Measurements from ENCODE around the gene PDE4D. TPM values are rescaled to one million over a fixed set of nuclear protein-coding genes. Genes with fewer than 3 reads are reported as not detected.

PDE4D gene
- total RNA-seq, 6 experiments from 2014 or later: 1.6 to 10.3 (median 5.6) TPM

GRCh38 chr5:59833448-59833847, 60.1 kb downstream of the PDE4D start:
- no peak overlapping the region for H3K4me3 ChIP-seq
- no peaks in the 10 kb centered on the region for H3K36me3 ChIP-seq
- no peak overlapping the region for H3K27ac ChIP-seq
- no peaks in the 10 kb centered on the region for H3K27me3 ChIP-seq
- 48% methylated on average over 3 of the region's 4 CpGs for WGBS (ENCODE audit: insufficient coverage, low coverage, low lambda C conversion rate, missing lambda C conversion rate)
- intact Hi-C loops (cut with DNase I): no loop called here
- no peak for DNase-seq
- peaks cover 0 to 6% (median 0%) of the 10 kb centered on the region in 4 donors for H3K4me1 ChIP-seq
- H3K9me3 ChIP-seq: no peaks in the 10 kb centered on the region
- ATAC-seq: no peak
- TF ChIP-seq POLR2A (IDR thresholded peaks at IDR 0.05) (no peak), CTCF (IDR thresholded peaks at IDR 0.05) (no peak)

- H3K36me3 ChIP-seq: no peaks in the 10 kb centered on the region
- no peak for TF ChIP-seq POLR2A (IDR thresholded peaks at IDR 0.05)
- no peak for TF ChIP-seq CTCF (IDR thresholded peaks at IDR 0.05)
- H3K9me3 ChIP-seq: no peaks in the 10 kb centered on the region
- intact Hi-C loops (cut with DNase I): no loop called here
- no peak overlapping the region for H3K4me3 ChIP-seq
- ATAC-seq: peak; percentile 42 to 61 (median 47)
- H3K27me3 ChIP-seq: no peaks in the 10 kb centered on the region
- WGBS (ENCODE audit: insufficient coverage, low coverage, low lambda C conversion rate, missing lambda C conversion rate): 31% methylated on average over 7 of the region's 7 CpGs
- H3K4me1 ChIP-seq: peaks cover 0 to 6% (median 0%) of the 10 kb centered on the region in 4 donors
- H3K27ac ChIP-seq: no peak overlapping the region
- no peak for DNase-seq
Measured at GRCh38 chr5:59832577-59833301, 60.8 kb downstream of the PDE4D start.

GRCh38 chr5:59831326-59832010, 62.1 kb downstream of the PDE4D start:
- Histone ChIP-seq H3K4me3 (no peak overlapping the region), H3K9me3 (no peaks in the 10 kb centered on the region), H3K36me3 (no peaks in the 10 kb centered on the region), H3K4me1 (peaks cover 0 to 6% (median 0%) of the 10 kb centered on the region in 4 donors), H3K27ac (no peak overlapping the region), H3K27me3 (no peaks in the 10 kb centered on the region)
- WGBS (ENCODE audit: insufficient coverage, low coverage, low lambda C conversion rate, missing lambda C conversion rate): 71% methylated on average over 4 of the region's 4 CpGs
- ATAC-seq: no peak
- no peak for DNase-seq
- intact Hi-C loops (cut with DNase I): no loop called here
- TF ChIP-seq CTCF (IDR thresholded peaks at IDR 0.05) (no peak), POLR2A (IDR thresholded peaks at IDR 0.05) (no peak)

GRCh38 chr5:59830536-59831200, 62.9 kb downstream of the PDE4D start:
- Histone ChIP-seq H3K4me3 (no peak overlapping the region), H3K27me3 (no peaks in the 10 kb centered on the region), H3K36me3 (no peaks in the 10 kb centered on the region), H3K4me1 (peaks cover 0 to 6% (median 0%) of the 10 kb centered on the region in 4 donors), H3K27ac (no peak overlapping the region), H3K9me3 (no peaks in the 10 kb centered on the region)
- no peak for TF ChIP-seq CTCF (IDR thresholded peaks at IDR 0.05)
- TF ChIP-seq POLR2A (IDR thresholded peaks at IDR 0.05): no peak
- DNase-seq (no peak), ATAC-seq (no peak)
- intact Hi-C loops (cut with DNase I): no loop called here
- WGBS (ENCODE audit: insufficient coverage, low coverage, low lambda C conversion rate, missing lambda C conversion rate): 37% methylated on average over 2 of the region's 2 CpGs

All from right lobe of liver (tissue), 6 donors.